Measurements from ENCODE around the gene PRR15L. TPM values are rescaled to one million over a fixed set of nuclear protein-coding genes. Genes with fewer than 3 reads are reported as not detected.

PRR15L gene
- total and polyA plus RNA-seq, 2 of the 4 experiments (the other 2 are of a cell fraction): not detected

DNA sequence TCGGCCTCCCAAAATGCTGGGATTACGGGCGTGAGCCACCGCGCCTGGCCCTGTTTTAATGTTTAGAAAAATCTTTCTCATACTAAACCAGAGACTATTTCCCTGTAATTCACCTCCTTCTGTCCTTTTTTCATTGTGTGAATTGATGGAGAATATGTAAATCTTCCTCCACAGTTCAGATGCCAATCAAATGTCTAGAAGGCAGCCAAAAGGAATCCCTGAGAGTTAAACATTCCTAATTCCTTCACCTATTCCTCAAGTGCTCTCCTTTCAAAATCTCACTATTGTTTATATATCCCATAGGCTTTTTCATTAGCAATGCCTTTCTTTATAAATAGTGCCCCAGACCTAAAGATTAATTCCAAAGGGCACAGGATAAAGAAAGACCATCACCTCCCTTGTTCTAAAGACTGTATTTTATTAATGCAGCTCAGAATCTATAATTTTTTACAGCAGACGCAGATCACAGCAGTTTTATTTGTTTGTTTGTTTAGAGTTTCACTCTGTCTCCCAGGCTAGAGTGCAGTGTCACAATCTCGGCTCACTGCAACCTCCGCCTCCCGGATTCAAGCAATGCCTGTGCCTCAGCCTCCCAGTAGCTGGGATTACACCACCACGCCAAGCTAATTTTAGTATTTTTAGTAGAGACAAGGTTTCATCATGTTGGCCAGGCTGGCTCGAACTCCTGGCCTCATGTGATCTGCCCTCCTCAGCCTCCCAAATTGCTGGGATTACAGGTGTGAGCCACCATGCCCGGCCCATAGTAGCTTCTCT lies 49.4 kb upstream of the PRR15L start:
- TF ChIP-seq MAZ (IDR thresholded peaks at IDR 0.05; ENCODE audit: borderline replicate concordance, low read depth, low read length) (no peak), RFX5 (IDR thresholded peaks at IDR 0.05; ENCODE audit: low read depth, low read length) (no peak), NFE2L2 (IDR thresholded peaks at IDR 0.05; ENCODE audit: low read depth, low read length) (no peak), BHLHE40 (IDR thresholded peaks at IDR 0.05; ENCODE audit: low read depth, low read length) (no peak), MAFK (IDR thresholded peaks at IDR 0.05; ENCODE audit: low read depth, low read length) (no peak), POLR2A (IDR thresholded peaks at IDR 0.05; ENCODE audit: low read depth, low read length) (no peak)
- TF ChIP-seq, protein P1, sequence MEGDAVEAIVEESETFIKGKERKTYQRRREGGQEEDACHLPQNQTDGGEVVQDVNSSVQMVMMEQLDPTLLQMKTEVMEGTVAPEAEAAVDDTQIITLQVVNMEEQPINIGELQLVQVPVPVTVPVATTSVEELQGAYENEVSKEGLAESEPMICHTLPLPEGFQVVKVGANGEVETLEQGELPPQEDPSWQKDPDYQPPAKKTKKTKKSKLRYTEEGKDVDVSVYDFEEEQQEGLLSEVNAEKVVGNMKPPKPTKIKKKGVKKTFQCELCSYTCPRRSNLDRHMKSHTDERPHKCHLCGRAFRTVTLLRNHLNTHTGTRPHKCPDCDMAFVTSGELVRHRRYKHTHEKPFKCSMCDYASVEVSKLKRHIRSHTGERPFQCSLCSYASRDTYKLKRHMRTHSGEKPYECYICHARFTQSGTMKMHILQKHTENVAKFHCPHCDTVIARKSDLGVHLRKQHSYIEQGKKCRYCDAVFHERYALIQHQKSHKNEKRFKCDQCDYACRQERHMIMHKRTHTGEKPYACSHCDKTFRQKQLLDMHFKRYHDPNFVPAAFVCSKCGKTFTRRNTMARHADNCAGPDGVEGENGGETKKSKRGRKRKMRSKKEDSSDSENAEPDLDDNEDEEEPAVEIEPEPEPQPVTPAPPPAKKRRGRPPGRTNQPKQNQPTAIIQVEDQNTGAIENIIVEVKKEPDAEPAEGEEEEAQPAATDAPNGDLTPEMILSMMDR (conservative IDR thresholded peaks at IDR 0.05; ENCODE audit: low read depth, low read length): no peak
- ChIA-PET CTCF (interaction anchor here (0.6 kb wide), 1 partner anchor 60 kb away, joined by 3 read pairs; no protein-coding TSS in a partner anchor), POLR2A (ENCODE audit: unreplicated experiment) (no interaction called here)
- dilution Hi-C loops (cut with HindIII; ENCODE audit: low sequenced_read_pairs, unreplicated experiment) (no loop called here), in situ Hi-C loops (cut with MboI; ENCODE audit: low sequenced_read_pairs) (no loop called here), intact Hi-C loops (cut with micrococcal nuclease) (no loop called here)
- Histone ChIP-seq H3K36me3 (ENCODE audit: control insufficient read depth, insufficient read depth, low read length) (no peaks in the 10 kb centered on the region), H3K9ac (ENCODE audit: low read depth, low read length) (no peak overlapping the region), H4K8ac (ENCODE audit: low read depth in 2 of 2, low read length in 2 of 2) (no peak overlapping the region), H3K4ac (ENCODE audit: low read depth, low read length) (no peak overlapping the region), H3K27me3 (ENCODE audit: control insufficient read depth, insufficient read depth, low read length) (no peaks in the 10 kb centered on the region), H3K79me1 (ENCODE audit: low read depth in 1 of 2, low read length in 2 of 2) (no peaks in the 10 kb centered on the region), H2AK9ac (replicated peaks; ENCODE audit: low read depth, low read length, poor library complexity) (no peak overlapping the region), H3K23ac (ENCODE audit: low read depth, low read length) (no peak overlapping the region), H3K9me1 (ENCODE audit: insufficient read depth, low read length) (peaks cover 10% of the 10 kb centered on the region), H3K9me3 (ENCODE audit: control insufficient read depth, insufficient read depth, low read length) (no peaks in the 10 kb centered on the region), H3K4me3 (ENCODE audit: insufficient read depth, low read depth, low read length) (no peak overlapping the region), H3K4me2 (ENCODE audit: low read depth, low read length) (no peak overlapping the region), H2BK5ac (ENCODE audit: low read depth, low read length, poor library complexity, severe bottlenecking) (no peak overlapping the region), H2BK20ac (ENCODE audit: low read depth, low read length) (no peak overlapping the region), H3K4me1 (ENCODE audit: control insufficient read depth, insufficient read depth, low read length) (peaks cover 13% of the 10 kb centered on the region), H2BK15ac (ENCODE audit: low read depth, low read length) (no peak overlapping the region), H3K56ac (ENCODE audit: extremely low read depth, insufficient read depth, low read length) (no peak overlapping the region), H3K27ac (ENCODE audit: insufficient read depth, low read length) (no peak overlapping the region), H3K18ac (ENCODE audit: low read depth, low read length) (no peak overlapping the region), H2AK5ac (ENCODE audit: low read depth, low read length) (no peak overlapping the region), H4K20me1 (ENCODE audit: insufficient read depth, low read length) (no peaks in the 10 kb centered on the region), H3K14ac (replicated peaks; ENCODE audit: low read depth, low read length) (no peak overlapping the region), H4K91ac (ENCODE audit: insufficient read depth, low read depth, low read length) (no peak overlapping the region), H2BK120ac (ENCODE audit: low read depth, low read length) (no peak overlapping the region), H4K5ac (ENCODE audit: low read depth, low read length) (no peak overlapping the region), H2AFZ (replicated peaks; ENCODE audit: low read length, poor library complexity) (no peak overlapping the region)
- no TSS peak for BruUV-seq (replicated peaks)
- ATAC-seq (ENCODE audit: low read depth) (no peak), DNase-seq (no peak)
- WGBS, 2 experiments (ENCODE audit: extremely low coverage in 2 of 2, insufficient read length in 1 of 2): 40% methylated on average over 1 of the region's 12 CpGs; no CpG with 5 or more reads in 1 of the 2 experiments
